ENCODE measurements around the gene TLR2.
"Not testable (repeated sequence)": the region's sequence is repeated elsewhere in the genome, so short reads cannot be mapped to it uniquely, and the experiment has no call there.

TLR2 gene

GRCh38 chr4:153661908-153662307 lies 22.2 kb upstream of the TLR2 start:
- DNase-seq (ENCODE audit: low read depth), result no peak

GRCh38 chr4:153663667-153664066 lies 20.4 kb upstream of the TLR2 start:
- DNase-seq (ENCODE audit: low read depth), result no peak

DNA sequence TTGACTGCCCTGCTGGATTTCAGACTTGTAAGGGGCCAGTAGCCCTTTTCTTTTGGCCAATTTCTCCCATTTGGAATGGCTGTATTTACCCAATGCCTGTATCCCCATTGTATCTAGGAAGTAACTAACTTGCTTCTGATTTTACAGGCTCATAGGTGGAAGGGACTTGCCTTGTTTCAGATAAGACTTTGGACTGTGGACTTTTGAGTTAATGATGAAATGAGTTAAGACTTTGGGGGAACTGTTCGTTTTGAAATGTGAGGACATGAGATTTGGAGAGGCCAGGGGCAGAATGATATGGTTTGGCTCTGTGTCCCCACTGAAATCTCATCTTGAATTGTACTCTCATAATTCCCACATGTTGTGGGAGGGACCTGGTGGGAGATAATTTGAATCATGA lies 17.6 kb upstream of the TLR2 start:
- not testable (repeated sequence) for DNase-seq (ENCODE audit: low read depth)

DNA sequence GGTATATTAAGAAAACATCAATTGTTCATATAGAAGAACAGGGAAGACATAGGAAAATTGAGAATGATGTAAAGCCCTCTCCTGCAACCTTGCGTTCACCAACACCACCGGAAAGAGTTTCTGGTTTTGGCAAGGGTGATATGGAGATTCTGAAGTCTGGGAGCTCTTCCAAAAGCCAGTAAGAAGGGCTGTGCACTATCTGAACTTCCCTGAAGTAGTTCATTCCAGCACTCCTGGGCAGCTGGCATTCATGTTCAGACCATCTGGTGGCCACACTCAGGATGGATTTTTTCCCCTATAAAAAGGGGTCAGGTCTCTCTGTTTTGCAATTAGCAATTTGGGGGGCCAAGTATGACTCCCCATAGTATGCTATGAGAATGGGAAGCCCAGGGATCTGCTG lies 15.4 kb upstream of the TLR2 start:
- no peak for DNase-seq (ENCODE audit: low read depth)

GRCh38 chr4:153669838-153670237 lies 14.2 kb upstream of the TLR2 start:
- DNase-seq (ENCODE audit: low read depth), result no peak

GRCh38 chr4:153676486-153676885 lies 7.6 kb upstream of the TLR2 start:
- DNase-seq (ENCODE audit: low read depth), result peak; percentile 12

- DNase-seq (ENCODE audit: low read depth), result peak; percentile 71
These were observed 7.1 kb upstream of the TLR2 start for GRCh38 chr4:153676984-153677383.

- DNase-seq (ENCODE audit: low read depth), result no peak
These were observed 4.6 kb upstream of the TLR2 start for GRCh38 chr4:153679486-153679885.

DNA sequence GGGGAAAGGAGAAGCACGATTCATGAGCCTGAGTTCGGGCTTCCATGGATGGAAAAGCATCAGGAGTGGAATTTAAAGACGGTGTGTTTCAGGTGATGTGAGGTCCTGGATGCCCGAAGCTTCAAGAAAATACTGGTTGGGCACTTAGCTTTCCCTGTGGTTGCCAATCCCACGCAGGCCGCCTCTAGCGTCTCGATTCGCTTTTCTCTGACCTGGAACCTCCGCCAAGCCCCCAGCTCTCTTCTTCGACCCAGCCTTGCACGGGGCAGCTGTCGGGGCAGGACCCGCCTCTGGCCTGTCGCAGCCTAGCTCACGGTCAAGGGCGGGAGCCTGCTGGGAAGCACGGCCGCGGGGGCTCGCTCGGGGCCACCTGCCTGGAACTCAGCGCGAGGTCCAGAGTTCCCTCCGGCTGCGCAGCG lies 308 bp upstream of the TLR2 start:
- no peak for DNase-seq (ENCODE audit: low read depth)

- DNase-seq (ENCODE audit: low read depth), result no peak
These were observed 891 bp downstream of the TLR2 start for GRCh38 chr4:153684971-153685371.

DNA sequence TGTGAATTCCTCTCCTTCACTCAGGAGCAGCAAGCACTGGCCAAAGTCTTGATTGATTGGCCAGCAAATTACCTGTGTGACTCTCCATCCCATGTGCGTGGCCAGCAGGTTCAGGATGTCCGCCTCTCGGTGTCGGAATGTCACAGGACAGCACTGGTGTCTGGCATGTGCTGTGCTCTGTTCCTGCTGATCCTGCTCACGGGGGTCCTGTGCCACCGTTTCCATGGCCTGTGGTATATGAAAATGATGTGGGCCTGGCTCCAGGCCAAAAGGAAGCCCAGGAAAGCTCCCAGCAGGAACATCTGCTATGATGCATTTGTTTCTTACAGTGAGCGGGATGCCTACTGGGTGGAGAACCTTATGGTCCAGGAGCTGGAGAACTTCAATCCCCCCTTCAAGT lies 20.4 kb downstream of the TLR2 start:
- no peak for DNase-seq (ENCODE audit: low read depth)

DNA sequence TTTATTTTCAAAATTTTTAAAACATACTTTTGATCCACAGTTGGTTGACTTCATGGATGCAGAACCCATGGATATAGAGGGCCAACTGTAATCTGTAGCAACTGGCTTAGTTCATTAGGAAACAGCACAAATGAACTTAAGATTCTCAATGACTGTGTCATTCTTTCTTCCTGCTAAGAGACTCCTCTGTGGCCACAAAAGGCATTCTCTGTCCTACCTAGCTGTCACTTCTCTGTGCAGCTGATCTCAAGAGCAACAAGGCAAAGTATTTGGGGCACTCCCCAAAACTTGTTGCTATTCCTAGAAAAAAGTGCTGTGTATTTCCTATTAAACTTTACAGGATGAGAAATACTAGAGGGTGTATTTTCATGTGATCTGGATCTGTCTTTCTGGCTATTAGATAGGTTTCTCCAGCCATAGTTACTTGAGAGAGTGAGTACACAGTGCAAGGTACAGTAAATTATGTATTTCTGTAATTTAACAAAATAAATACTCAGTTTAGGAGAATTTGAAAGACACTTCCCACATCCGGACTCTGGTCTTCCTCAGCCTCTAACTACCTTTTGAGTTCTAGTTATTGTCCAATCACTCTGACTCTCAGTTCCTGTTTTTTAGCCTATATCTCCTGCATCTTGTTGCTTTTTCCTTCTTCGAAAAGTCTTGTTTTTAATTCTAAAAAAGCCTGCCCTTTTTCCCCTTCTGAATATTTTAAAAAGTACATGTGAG lies 21.8 kb downstream of the TLR2 start:
- no peak for DNase-seq (ENCODE audit: low read depth)

DNA sequence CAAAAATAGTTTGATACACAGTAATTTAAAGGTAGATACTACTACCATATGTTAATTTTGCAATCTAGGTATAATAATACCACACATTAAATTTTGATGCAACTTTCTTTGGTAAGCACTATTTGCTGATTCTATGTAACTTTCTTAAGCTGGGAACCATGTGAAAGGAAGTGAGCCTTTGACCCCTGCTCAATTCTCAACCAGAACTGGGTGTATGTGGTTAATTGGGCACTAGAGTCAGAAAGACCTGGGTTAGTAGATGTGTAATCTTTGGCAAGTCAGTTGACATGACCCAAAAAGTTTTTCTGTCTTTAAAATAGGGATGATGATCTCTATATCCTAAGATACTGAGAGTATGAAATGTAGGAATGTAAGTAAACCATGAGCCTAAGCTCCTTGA lies 22.4 kb downstream of the TLR2 start:
- DNase-seq (ENCODE audit: low read depth), result no peak

- no peak for DNase-seq (ENCODE audit: low read depth)
These were observed 26.6 kb downstream of the TLR2 start for GRCh38 chr4:153710681-153711080.

DNA sequence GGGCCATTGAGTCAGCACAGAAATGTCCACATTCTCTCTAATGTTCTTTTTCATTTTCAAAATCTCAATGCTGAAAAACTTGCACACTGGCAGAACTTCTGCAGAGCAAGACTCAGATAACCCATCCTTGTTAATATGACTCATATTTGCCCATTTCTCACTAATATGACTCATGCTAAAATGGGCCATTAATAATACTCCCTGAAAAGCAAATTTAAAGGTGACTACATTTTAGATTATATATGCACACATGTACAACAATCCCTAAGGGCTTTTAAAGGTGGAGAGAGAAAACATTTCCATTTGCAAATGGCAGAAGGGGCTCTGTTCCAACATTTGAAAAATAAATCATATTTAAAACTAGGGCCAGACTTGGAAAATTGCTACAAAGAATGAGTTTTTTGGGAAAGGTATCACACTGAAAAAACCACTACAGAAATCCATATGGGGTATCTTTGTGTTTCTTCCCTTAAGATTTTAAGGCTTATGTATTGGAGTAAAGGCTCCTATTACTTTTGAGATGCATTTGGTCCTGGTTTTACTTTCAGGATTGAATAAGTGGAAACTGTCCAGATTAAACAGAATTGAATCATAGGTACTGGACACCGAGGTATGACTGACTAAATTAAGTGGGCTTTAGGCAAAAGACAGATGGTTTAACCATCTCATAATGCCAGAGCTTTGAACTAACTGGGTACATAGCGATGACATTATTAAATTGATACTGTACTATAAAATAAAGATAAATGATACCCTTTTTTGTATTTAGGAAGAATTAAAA lies 30.0 kb downstream of the TLR2 start:
- no peak for DNase-seq (ENCODE audit: low read depth)

GRCh38 chr4:153722036-153722435 lies 38.0 kb downstream of the TLR2 start:
- no peak for DNase-seq (ENCODE audit: low read depth)

DNA sequence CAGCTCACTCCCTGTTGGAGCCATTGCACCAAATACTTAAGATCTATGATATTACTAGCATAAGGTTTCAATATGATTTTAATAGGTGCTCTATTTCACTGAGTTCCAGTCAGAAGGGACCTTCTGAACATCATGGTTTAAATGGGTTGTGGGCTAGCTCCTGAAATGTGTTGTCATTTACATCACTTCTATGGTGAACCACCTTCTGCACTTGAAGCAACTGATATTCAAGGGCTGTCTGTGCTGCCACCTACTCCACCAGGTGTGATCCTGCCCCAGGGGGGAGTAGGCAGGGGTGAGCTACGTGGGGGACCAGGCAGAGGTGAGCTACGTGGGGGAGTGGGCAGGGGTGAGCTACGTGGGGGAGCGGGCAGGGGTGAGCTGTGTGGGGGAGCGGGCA lies 40.5 kb downstream of the TLR2 start:
- DNase-seq (ENCODE audit: low read depth), result no peak

GRCh38 chr4:153725136-153725830 lies 41.2 kb downstream of the TLR2 start:
- no peak for DNase-seq (ENCODE audit: low read depth)

- DNase-seq (ENCODE audit: low read depth), result no peak
These were observed 41.7 kb downstream of the TLR2 start for GRCh38 chr4:153725831-153726154.

DNA sequence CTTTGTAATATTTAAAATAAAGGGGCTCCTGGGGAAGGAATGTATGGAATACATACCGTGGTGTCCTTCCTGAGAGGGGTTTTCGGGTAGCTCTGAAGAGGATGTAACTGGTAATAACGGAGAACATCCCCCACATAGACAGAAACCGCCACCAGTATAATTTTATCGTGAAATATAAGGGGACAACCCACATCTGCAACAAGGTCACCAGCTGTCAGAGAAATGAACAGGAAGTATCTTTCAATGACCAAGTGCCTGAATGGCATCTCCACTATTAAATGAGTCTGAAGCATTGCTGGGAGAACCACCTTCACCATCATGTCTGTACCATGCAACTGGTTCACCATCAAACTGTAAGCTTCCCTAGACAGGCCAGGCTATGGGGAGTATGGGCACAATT lies 44.1 kb downstream of the TLR2 start:
- DNase-seq (ENCODE audit: low read depth), result no peak

GRCh38 chr4:153728660-153729059 lies 44.6 kb downstream of the TLR2 start:
- no peak for DNase-seq (ENCODE audit: low read depth)

- no peak for DNase-seq (ENCODE audit: low read depth)
These were observed 45.8 kb downstream of the TLR2 start for GRCh38 chr4:153729895-153730294.

DNA sequence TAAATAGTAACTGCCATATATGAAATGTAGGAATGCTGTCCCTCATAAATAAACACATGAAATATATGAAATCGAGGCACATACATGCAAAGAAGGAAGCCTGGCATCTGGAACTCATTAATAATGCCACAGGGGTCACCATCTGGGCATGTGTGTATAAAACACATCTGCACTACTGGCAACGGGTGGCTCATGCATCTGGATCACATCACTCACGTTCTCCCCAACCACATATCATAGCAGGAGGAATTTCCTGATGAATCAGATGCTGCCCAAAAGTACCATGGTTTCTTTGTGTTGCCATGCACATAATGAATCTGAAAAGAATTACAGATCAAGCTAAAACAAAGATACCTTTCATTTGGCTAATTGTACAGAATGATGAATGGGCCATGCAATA lies 47.2 kb downstream of the TLR2 start:
- peak; percentile 54 for DNase-seq (ENCODE audit: low read depth)
